Activated CD4-positive, CD25-positive, alpha-beta regulatory T cell treated with anti-CD3 and anti-CD28 coated beads, Interleukin-2, amount 50 U/mL, for 24 hours (primary cell): ENCODE results near the gene MICU1.
"Not testable (repeated sequence)": the region's sequence is repeated elsewhere in the genome, so short reads cannot be mapped to it uniquely, and the experiment has no call there.

ENCODE experiments used
- ATAC-seq, 2 donors: fragments of 150-1000 bp; cut with Tn5 transposase; one replicate each; pipeline ENCODE4 v1.10.0; 2021; ENCODE audit warnings: mild to moderate bottlenecking in 1 of 2, moderate library complexity in 1 of 2

The MICU1 gene

GRCh38 chr10:72429931-72430330 lies 195.9 kb downstream of the MICU1 start:
- no peak for ATAC-seq

DNA sequence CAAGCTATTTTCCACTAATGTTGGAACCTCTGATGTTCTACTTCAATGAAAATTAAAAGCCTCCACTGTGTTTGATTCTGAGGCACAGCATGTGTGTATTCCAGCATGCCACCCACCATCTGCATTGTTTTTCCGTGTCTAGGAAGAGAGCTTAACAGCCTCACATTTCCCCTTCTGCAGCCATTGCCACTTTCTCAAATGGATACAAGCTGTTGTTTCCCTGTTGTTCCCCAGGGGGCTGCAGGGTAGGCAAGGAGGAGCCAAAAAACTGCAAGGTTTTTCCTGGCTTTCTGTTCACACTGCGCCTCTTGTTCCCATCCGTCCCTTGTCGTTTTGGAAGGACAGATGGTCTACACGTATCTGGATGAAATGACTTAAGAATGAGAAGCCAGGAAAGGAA lies 198.9 kb downstream of the MICU1 start:
- ATAC-seq: no peak

DNA sequence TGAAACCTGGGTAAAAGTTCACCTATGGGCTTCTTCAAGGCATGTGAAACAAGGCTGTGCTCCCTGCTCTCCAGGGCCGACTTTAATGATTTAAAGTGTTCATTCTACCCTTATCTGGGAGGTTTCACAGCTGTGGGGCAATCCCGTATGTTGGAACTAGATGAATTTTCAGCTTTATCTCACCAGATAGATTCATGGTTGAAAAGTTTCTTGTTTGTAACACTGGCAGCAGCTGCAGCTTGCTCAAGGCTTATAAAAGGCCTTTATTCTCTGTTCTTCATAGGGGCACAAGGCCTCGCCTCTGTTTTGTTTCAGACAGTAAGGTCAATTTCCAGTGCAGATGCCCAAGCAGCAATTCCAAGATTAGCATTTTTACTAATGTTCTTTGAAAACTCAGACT lies 200.7 kb downstream of the MICU1 start:
- no peak for ATAC-seq

DNA sequence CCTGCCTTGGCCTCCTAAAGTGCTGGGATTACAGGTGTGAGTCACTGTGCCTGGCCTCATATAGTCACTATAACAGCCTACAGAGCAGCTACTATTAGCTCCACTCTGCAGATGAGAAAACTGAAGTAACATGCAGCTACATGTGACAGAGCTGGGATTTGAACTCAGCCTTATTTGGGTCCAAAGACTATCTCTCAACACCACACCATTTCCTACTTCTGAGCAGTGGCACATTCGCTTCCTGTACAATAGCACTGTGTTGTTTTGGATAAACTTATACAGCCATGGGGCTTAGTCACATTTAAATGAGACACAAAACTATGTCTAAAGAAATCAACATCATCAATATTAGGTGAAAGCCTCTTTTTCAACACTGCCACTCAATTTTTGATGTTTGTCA lies 201.3 kb downstream of the MICU1 start:
- ATAC-seq: no peak

DNA sequence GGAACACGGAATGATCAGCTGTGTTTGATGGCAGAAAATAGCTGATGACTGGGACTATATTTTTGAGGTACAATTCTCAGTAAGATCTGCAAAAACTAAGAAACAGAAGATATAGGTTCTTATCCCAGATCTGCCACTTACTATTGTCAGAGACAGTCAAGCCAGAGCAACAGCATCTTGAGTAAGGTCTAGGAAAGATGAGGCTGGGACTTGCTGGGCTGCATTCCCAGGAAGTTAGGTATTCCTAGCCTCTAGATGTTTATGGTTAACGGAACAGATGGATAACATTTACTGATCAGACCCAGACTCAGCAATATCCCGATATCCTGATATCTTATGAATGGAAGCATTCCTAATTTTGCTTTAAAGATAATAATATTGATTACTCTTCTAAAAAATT lies 202.5 kb downstream of the MICU1 start:
- ATAC-seq: no peak

DNA sequence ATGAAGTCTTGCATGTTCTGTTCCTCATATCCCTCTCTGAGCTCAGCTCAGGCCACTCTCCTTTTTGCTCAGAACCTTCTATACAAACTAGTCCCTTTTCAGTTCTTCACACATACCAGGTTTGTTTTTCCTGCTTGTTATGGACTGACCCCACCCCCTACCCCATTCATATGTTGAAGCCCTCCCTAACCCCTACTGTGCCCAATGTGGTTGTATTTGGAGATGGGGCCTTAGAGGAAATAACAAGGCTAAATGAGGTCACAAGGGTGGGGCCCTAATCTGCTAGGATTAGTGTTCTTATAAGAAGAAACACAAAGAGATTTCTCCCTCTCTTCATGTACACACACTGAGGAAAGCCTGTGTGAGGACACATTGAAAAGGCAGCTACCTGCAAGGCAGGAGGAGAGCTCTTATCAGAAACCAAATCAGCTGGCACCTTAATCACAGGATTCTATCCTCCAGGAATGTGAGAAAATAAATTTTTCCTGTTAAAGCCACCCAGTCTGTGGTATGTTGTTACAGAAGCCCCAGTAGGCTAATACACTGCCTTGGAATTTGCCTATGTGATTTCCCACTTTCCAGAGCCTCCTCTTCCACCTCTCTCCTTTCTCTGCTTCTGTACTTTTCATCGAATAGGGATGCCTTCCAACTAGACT lies 203.9 kb downstream of the MICU1 start:
- no peak for ATAC-seq

GRCh38 chr10:72419241-72419640 lies 206.6 kb downstream of the MICU1 start:
- no peak for ATAC-seq

DNA sequence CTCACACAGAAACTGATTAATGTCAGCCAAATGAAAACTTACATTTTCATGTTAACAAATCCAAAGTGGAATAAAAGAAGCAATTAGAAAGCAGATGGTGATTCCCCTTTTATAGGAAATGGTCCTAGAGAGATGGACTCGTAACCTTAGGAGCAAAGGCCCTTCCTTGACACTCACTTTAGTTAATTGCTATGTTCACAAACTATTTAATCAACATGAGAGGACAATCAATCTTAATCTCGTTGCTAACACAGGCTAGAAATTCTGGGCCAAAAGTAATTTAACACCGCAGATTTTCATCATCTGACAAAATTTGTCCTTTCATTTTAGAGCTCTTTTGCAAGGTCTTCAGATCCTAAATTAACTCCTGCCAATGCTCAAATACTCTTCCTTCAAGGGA lies 207.2 kb downstream of the MICU1 start:
- ATAC-seq: no peak

DNA sequence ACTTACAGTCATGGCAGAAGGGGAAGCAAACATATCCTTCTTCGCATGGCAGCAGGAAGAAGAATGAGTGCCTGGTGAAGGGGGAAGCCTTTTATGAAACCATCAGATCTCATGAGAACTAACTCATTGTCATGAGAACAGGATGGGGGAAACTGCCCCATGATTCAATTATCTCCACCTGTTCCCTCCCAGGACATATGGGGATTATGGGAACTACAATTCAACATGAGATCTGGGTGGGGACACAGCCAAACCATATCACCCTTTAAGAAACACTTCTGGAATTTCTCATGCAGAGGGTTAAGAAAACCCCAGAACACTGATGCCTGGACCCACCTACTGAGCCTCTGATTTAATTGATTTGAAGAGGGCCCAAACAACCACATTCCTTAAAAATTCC lies 207.9 kb downstream of the MICU1 start:
- ATAC-seq: no peak

DNA sequence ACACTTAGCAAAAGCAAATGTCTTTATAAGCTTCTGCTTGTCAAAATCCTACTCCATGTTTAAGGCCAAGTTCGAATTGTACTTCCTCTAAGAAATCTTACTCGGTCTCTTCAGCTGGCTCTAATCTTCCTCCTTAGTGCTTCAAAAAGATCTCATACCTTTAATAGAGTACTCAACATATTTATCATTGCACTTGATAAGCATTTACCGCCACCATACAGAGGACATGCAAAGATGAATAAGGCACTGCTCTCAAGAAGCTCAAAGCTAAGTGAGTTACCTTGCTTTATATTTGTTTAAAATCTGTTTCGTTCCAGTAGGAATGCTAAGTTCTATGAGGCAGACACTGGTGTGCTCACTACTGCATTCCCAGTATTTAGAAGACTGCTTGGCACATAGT lies 209.2 kb downstream of the MICU1 start:
- no peak for ATAC-seq

DNA sequence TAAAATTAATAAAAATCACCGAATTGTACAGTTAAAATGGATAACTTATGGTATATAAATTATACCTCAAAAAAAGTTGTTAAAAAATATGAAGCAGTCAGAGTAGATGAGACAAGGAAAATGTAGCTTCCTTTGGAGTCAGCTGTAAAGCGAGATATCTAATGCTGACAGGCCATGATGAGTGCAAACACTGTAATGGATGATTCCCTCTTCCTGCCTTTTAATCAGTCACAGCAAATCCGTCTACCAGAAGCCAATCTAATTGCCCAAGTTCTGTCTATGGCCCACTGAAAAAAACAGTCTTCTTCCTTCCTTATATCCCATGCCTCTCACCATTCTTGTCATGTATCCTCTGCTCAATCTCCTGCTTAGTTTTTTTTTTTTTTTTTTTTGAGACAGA lies 211.2 kb downstream of the MICU1 start:
- no peak for ATAC-seq

DNA sequence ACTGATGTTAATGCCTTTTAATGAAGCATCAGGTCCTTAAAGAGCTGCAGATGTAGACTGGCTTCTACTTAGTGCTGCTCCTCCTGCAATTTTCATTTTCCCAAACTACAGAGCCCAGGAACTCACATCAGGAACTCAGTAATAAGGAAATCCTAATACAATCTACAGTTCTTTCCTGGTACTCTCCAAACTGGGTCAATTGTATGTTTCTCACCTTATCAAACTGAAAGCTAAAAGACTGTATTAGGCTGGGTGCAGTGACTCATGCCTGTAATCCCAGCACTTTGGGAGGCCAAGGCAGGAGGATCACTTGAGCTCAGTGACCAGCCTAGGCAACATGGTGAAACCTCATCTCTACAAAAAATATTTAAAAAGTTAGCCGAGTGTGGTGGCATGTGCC lies 216.7 kb downstream of the MICU1 start:
- no peak for ATAC-seq

GRCh38 chr10:72407927-72408600 lies 217.8 kb downstream of the MICU1 start:
- no peak for ATAC-seq

DNA sequence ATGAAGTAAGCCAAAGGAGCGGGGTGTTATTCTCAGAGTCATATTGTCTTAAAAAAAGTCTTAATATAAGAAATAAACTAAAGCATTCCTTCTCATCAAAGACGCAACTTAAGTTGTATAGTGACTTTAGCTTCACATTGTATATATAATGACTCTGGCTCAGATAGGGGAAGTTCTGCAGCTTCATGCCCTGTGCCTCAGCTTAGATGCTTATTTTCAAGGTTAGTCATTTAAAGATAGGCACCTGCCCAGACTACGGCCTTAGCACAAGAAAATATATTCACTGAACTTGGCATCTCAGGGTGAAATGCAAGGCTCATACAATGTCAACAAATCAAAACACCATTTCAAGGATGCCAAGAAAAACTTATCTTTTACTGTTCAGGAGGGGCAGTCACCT lies 218.4 kb downstream of the MICU1 start:
- no peak for ATAC-seq

GRCh38 chr10:72395581-72395980 lies 230.3 kb downstream of the MICU1 start:
- ATAC-seq: not testable (repeated sequence)

- ATAC-seq: no peak
Observed at GRCh38 chr10:72392571-72392970, 233.3 kb downstream of the MICU1 start.

- no peak for ATAC-seq
Observed at GRCh38 chr10:72390764-72391163, 235.1 kb downstream of the MICU1 start.

DNA sequence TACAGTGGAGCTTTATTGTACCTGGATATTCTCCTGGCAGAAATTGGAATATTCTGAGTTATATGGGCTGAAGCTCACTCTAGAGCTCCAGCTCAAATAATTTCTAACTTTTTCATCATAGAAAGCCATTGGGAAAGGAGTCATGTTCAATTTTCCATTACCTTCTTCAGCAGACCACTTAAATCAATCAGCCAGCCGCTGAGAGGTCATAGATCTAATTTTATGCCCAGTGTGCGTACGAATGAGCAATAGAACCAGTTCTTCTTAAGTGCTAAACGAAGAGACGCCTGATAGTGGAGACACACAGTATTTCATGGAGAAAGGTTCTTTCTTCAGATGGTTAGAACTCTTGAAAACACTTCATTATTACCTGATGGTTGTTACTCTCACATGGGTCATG lies 236.2 kb downstream of the MICU1 start:
- no peak for ATAC-seq

- ATAC-seq: no peak
Observed at GRCh38 chr10:72389014-72389413, 236.9 kb downstream of the MICU1 start.

DNA sequence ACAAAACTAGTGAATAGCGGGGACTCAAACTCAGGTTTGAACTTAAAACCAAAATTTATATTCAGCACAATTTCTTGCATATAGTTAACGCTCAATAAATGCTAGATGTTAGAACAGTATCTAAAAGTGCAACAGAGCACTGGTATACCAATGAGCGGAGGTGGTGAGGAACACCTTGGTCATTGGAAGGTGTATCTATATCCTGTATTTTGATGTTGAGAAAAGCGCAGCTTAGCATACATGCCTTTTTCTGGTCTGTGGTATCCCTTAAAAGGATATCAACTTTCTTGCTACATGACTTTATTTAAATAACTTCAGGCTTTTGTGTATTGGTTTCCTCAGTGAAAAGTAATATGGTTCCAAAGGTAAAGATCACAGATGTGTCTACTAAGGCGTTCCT lies 237.8 kb downstream of the MICU1 start:
- ATAC-seq: no peak

DNA sequence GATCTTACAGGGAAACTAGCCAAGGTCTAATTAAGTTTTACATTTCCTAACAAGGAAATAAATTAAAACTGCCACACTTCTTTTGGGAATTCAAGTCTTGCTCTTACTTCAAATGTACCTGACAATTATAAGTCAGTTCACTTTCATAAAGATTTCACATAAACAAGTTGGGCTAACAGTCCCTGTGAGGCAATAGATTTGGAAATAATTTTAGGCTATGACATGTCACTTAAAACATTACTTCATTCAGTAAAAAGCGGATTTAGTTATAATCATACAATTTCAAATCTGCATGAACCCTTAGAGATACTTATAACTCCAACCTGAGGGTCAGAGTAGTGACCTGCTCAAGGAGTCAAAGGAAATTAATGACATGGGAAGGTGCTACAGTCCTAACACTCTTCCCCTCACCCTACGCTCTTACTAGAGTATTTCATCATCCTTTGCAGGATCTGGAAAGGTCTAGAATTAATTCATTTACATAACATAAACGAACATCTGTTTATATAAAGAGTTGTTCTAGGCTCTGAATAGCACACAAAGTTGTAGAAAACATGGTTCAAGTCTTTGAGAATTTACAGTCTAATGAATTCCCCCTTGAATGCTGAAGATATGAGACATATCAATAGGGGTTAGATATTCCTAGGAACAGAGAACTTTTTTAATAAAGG lies 238.8 kb downstream of the MICU1 start:
- ATAC-seq: no peak

- no peak for ATAC-seq
Observed at GRCh38 chr10:72385724-72386123, 240.2 kb downstream of the MICU1 start.

DNA sequence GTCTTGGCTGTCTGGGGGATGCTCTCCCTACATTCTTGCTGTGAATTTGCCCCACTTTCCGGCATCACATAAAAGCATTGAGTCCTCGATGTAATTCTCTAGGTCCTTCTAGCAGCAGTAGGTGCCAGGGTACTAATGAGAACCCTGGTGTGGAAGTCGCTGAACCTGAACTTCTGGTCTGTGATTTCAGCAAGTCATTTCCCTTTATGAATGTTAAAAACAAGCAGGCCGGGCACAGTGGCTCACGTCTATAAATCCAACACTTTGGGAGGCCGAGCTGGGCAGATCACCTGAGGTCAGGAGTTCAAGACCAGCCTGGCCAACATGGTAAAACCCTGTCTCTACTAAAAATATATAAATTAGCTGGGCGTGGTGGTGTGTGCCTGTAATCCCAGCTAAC lies 240.9 kb downstream of the MICU1 start:
- ATAC-seq: not testable (repeated sequence)

DNA sequence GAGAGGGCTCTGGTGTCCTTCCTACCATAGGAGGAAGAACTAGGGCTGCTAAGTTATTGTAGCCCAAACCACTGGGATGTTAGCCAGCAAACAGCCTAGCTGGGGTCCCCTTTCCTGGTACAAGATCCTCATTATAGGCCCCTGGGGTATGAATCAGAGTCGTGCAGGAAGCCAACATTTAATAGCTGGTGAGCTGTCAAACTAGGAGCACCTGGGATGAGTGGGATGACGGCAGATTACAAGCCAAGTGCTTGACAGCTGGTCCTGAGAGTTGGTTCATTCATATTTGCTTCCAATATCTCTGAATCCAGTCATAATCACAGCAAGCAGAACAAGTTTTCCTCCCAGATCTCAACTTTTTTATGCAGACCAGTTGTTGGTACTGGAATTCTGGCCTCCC lies 246.1 kb downstream of the MICU1 start:
- no peak for ATAC-seq
